Lung (tissue), 12 donors: Measurements from ENCODE around the gene NFE2L1. TPM values are rescaled to one million over a fixed set of nuclear protein-coding genes. Genes with fewer than 3 reads are reported as not detected.
"Not testable (repeated sequence)": the region's sequence is repeated elsewhere in the genome, so short reads cannot be mapped to it uniquely, and the experiment has no call there.

Source experiments
- ATAC-seq: fragments of 200-7000 bp; cut with Tn5 transposase; one replicate; pipeline ENCODE4 v1.9.1; 2020; ENCODE audit warnings: moderate number of reproducible peaks; ENCODE audit not compliant: insufficient read depth, low FRiP score
- DNase-seq, 3 donors: peaks; one replicate each; pipeline ENCODE4 v3.0.0-alpha.2; 2013 to 2017
- H3K27ac ChIP-seq, 2 donors: one replicate each; pipeline ENCODE4 v1.5.1; 2013; ENCODE audit warnings: mild to moderate bottlenecking in 2 of 2, moderate library complexity in 2 of 2, control low read depth in 1 of 2, inconsistent platforms in 1 of 2, low read depth in 1 of 2, low read length in 1 of 2
- H3K27me3 ChIP-seq, 3 donors: one replicate each; pipeline ENCODE4 v1.5.1; 2013; ENCODE audit warnings: low read length in 2 of 3; ENCODE audit not compliant: control insufficient read depth in 3 of 3, insufficient read depth in 3 of 3
- H3K36me3 ChIP-seq, 4 donors: one replicate each; pipeline ENCODE4 v1.5.1; 2013; ENCODE audit warnings: low read length in 4 of 4, mild to moderate bottlenecking in 1 of 4, moderate library complexity in 1 of 4; ENCODE audit not compliant: control insufficient read depth in 4 of 4, insufficient read depth in 4 of 4
- H3K4me1 ChIP-seq, 5 donors: one replicate each; pipeline ENCODE4 v1.5.1; 2013; ENCODE audit warnings: low read length in 5 of 5, mild to moderate bottlenecking in 2 of 5, moderate library complexity in 1 of 5; ENCODE audit not compliant: control insufficient read depth in 5 of 5, insufficient read depth in 5 of 5
- H3K4me3 ChIP-seq: one replicate; pipeline ENCODE4 v1.5.1; 2013; ENCODE audit warnings: mild to moderate bottlenecking, control low read depth, moderate library complexity
- H3K9ac ChIP-seq, 2 donors: one replicate each; pipeline ENCODE4 v1.5.1; 2013; ENCODE audit warnings: low read length in 2 of 2, control low read depth in 1 of 2; ENCODE audit not compliant: insufficient read depth in 1 of 2
- H3K9me3 ChIP-seq, 4 donors: one replicate each; pipeline ENCODE4 v1.5.1; 2013; ENCODE audit warnings: low read length in 3 of 4, mild to moderate bottlenecking in 1 of 4, moderate library complexity in 1 of 4; ENCODE audit not compliant: control insufficient read depth in 4 of 4, insufficient read depth in 3 of 4
- CTCF ChIP-seq: IDR thresholded peaks from 2 replicates; pipeline ENCODE4 v1.5.1; 2012; ENCODE audit warnings: mild to moderate bottlenecking; ENCODE audit errors: control extremely low read depth, extremely low read depth
- WGBS, 2 donors: extraction: QIAGEN DNeasy Blood & Tissue Kit; methylation state at CpG; one replicate each; pipeline ENCODE4 v1.1.7; 2013; 5-methylcytosine and 5-hydroxymethylcytosine counted together
- polyA plus RNA-seq, 2 donors: library from polyadenylated mRNA; stranded (reverse); fragments of 200-250 nt; gene quantifications; one replicate each; pipeline ENCODE4 v1.2.1, GENCODE V29; 2013
- total RNA-seq, 2 donors: library from RNA; depleted of rRNA in 1 of 2; stranded (reverse); fragments of >200 nt in 1 of 2; gene quantifications; one replicate each; pipeline ENCODE4 v1.2.1, GENCODE V29; 2014 to 2021
- donor health status: control.
- donor health status: control.
- donor health status: Bipolar disorder and iron deficiency.
- donor health status: healthy.
- donor health status: DM: yes; HTN: yes; CAD: no.

Gene NFE2L1
- total and polyA plus RNA-seq, 4 donors: 68.8 to 135 (median 87.1) TPM

- no peak overlapping the region for H3K9ac ChIP-seq
- H3K4me3 ChIP-seq: no peak overlapping the region
- peak; percentile 62 for ATAC-seq
- H3K9me3 ChIP-seq: no peaks in the 10 kb centered on the region
- TF ChIP-seq CTCF: peak; percentile 88
- H3K36me3 ChIP-seq: peaks cover 11 to 49% (median 23%) of the 10 kb centered on the region in 4 donors
- no peaks in the 10 kb centered on the region for H3K4me1 ChIP-seq
- no peak overlapping the region for H3K27ac ChIP-seq
- DNase-seq: peak; percentile 80 to 91 (median 89)
- no peaks in the 10 kb centered on the region for H3K27me3 ChIP-seq
- 77 to 87% methylated on average over 7 of the region's 7 CpGs for WGBS, 2 donors
Measured at GRCh38 chr17:48074322-48075081, 26.3 kb downstream of the NFE2L1 start.

GRCh38 chr17:48077152-48077551, 29.0 kb downstream of the NFE2L1 start:
- not testable (repeated sequence) for H3K27me3 ChIP-seq, ATAC-seq, H3K9ac ChIP-seq, DNase-seq, H3K4me3 ChIP-seq, H3K4me1 ChIP-seq, H3K27ac ChIP-seq, H3K9me3 ChIP-seq
- H3K36me3 ChIP-seq: peaks cover 5 to 31% (median 12%) of the 10 kb centered on the region in 4 donors
- 94% methylated on average over 10 of the region's 10 CpGs for WGBS, 2 donors

- TF ChIP-seq CTCF: no peak
- peaks cover 0 to 18% (median 3%) of the 10 kb centered on the region in 5 donors for H3K4me1 ChIP-seq
- ATAC-seq: no peak
- peaks cover 0 to 2% (median 0%) of the 10 kb centered on the region in 4 donors for H3K36me3 ChIP-seq
- no peak overlapping the region for H3K9ac ChIP-seq
- H3K27me3 ChIP-seq: no peaks in the 10 kb centered on the region
- no peak overlapping the region for H3K4me3 ChIP-seq
- 81 to 84% methylated on average over 5 of the region's 5 CpGs for WGBS, 2 donors
- H3K9me3 ChIP-seq: no peaks in the 10 kb centered on the region
- H3K27ac ChIP-seq: no peak overlapping the region
- no peak for DNase-seq
Measured at GRCh38 chr17:48081858-48082257, 33.7 kb downstream of the NFE2L1 start.

GRCh38 chr17:48084932-48085331, 36.8 kb downstream of the NFE2L1 start:
- TF ChIP-seq CTCF: no peak
- 50 to 64% methylated on average over 2 of the region's 2 CpGs for WGBS, 2 donors
- Histone ChIP-seq H3K4me1 (peaks cover 0 to 18% (median 3%) of the 10 kb centered on the region in 5 donors), H3K27me3 (no peaks in the 10 kb centered on the region), H3K36me3 (no peaks in the 10 kb centered on the region), H3K27ac (no peak overlapping the region), H3K4me3 (no peak overlapping the region), H3K9ac (peak overlapping the region in 1 of 2 donors; percentile 34), H3K9me3 (no peaks in the 10 kb centered on the region)
- DNase-seq (no peak), ATAC-seq (no peak)
